PC-3 (cell line): Measurements from ENCODE around the gene LCK.

Experiments
- EZH2 ChIP-seq: fragments of 300-600 bp; sonication (generic); IDR thresholded peaks from one replicate; pipeline ENCODE4 v1.6.1; 2017; ENCODE audit warnings: antibody characterized with exemption, mild to moderate bottlenecking, low read length; ENCODE audit not compliant: unreplicated experiment
- TF ChIP-seq, protein P1 (sequence below): fragments of 300-600 bp; sonication (generic); conservative IDR thresholded peaks from 2 replicates; pipeline ENCODE4 v1.5.1; 2017; ENCODE audit warnings: antibody characterized with exemption, low read depth, mild to moderate bottlenecking, low read length

GRCh38 chr1:32247452-32247851, 3.6 kb upstream of the LCK start:
- TF ChIP-seq, protein P1, sequence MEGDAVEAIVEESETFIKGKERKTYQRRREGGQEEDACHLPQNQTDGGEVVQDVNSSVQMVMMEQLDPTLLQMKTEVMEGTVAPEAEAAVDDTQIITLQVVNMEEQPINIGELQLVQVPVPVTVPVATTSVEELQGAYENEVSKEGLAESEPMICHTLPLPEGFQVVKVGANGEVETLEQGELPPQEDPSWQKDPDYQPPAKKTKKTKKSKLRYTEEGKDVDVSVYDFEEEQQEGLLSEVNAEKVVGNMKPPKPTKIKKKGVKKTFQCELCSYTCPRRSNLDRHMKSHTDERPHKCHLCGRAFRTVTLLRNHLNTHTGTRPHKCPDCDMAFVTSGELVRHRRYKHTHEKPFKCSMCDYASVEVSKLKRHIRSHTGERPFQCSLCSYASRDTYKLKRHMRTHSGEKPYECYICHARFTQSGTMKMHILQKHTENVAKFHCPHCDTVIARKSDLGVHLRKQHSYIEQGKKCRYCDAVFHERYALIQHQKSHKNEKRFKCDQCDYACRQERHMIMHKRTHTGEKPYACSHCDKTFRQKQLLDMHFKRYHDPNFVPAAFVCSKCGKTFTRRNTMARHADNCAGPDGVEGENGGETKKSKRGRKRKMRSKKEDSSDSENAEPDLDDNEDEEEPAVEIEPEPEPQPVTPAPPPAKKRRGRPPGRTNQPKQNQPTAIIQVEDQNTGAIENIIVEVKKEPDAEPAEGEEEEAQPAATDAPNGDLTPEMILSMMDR: no peak
- TF ChIP-seq EZH2: no peak
